ENCODE results near the gene SHISAL2B. TPM values are rescaled to one million over a fixed set of nuclear protein-coding genes. Genes with fewer than 3 reads are reported as not detected.

SHISAL2B gene
- total RNA-seq, 1 donor from 2014 or later = not detected

GRCh38 chr5:64667068-64667467 lies 23.2 kb upstream of the SHISAL2B start:
- Histone ChIP-seq H3K27ac (no peak overlapping the region), H3K36me3 (no peaks in the 10 kb centered on the region), H3K4me1 (no peaks in the 10 kb centered on the region), H3K27me3 (no peaks in the 10 kb centered on the region), H3K9me3 (no peaks in the 10 kb centered on the region), H3K4me3 (no peak overlapping the region)
- intact Hi-C loops (cut with DNase I) = no loop called here
- TF ChIP-seq CTCF (IDR thresholded peaks at IDR 0.05) = no peak
- DNase-seq (ENCODE audit: low spot score in 2 of 2) = no peak

- Histone ChIP-seq H3K36me3 (no peaks in the 10 kb centered on the region), H3K4me3 (no peak overlapping the region), H3K27ac (no peak overlapping the region), H3K9me3 (no peaks in the 10 kb centered on the region), H3K27me3 (no peaks in the 10 kb centered on the region), H3K4me1 (no peaks in the 10 kb centered on the region)
- DNase-seq (ENCODE audit: low spot score in 2 of 2) = no peak
- intact Hi-C loops (cut with DNase I) = no loop called here
- no peak for TF ChIP-seq CTCF (IDR thresholded peaks at IDR 0.05)
Measured at GRCh38 chr5:64670277-64670676, 20.0 kb upstream of the SHISAL2B start.

- Histone ChIP-seq H3K4me1 (no peaks in the 10 kb centered on the region), H3K27ac (no peak overlapping the region), H3K9me3 (no peaks in the 10 kb centered on the region), H3K27me3 (no peaks in the 10 kb centered on the region), H3K4me3 (no peak overlapping the region), H3K36me3 (no peaks in the 10 kb centered on the region)
- intact Hi-C loops (cut with DNase I) = no loop called here
- no peak for TF ChIP-seq CTCF (IDR thresholded peaks at IDR 0.05)
- no peak for DNase-seq (ENCODE audit: low spot score in 2 of 2)
Measured at GRCh38 chr5:64671678-64672077, 18.6 kb upstream of the SHISAL2B start.

GRCh38 chr5:64678374-64678773 lies 11.9 kb upstream of the SHISAL2B start:
- no peaks in the 10 kb centered on the region for H3K27me3 ChIP-seq
- no peaks in the 10 kb centered on the region for H3K4me1 ChIP-seq
- H3K27ac ChIP-seq = no peak overlapping the region
- no peak for DNase-seq (ENCODE audit: low spot score in 2 of 2)
- H3K4me3 ChIP-seq = no peak overlapping the region
- no peaks in the 10 kb centered on the region for H3K36me3 ChIP-seq
- intact Hi-C loops (cut with DNase I) = no loop called here
- H3K9me3 ChIP-seq = no peaks in the 10 kb centered on the region
- no peak for TF ChIP-seq CTCF (IDR thresholded peaks at IDR 0.05)

GRCh38 chr5:64680289-64680688 lies 10.0 kb upstream of the SHISAL2B start:
- intact Hi-C loops (cut with DNase I) = no loop called here
- no peak for DNase-seq (ENCODE audit: low spot score in 2 of 2)
- H3K36me3 ChIP-seq = no peaks in the 10 kb centered on the region
- H3K4me3 ChIP-seq = no peak overlapping the region
- no peaks in the 10 kb centered on the region for H3K9me3 ChIP-seq
- no peaks in the 10 kb centered on the region for H3K27me3 ChIP-seq
- no peak for TF ChIP-seq CTCF (IDR thresholded peaks at IDR 0.05)
- H3K27ac ChIP-seq = no peak overlapping the region
- no peaks in the 10 kb centered on the region for H3K4me1 ChIP-seq

GRCh38 chr5:64682608-64683007 lies 7.7 kb upstream of the SHISAL2B start:
- no peaks in the 10 kb centered on the region for H3K27me3 ChIP-seq
- no peak for TF ChIP-seq CTCF (IDR thresholded peaks at IDR 0.05)
- no peak for DNase-seq (ENCODE audit: low spot score in 2 of 2)
- no peak overlapping the region for H3K4me3 ChIP-seq
- H3K4me1 ChIP-seq = no peaks in the 10 kb centered on the region
- no peaks in the 10 kb centered on the region for H3K36me3 ChIP-seq
- H3K27ac ChIP-seq = no peak overlapping the region
- no peaks in the 10 kb centered on the region for H3K9me3 ChIP-seq
- intact Hi-C loops (cut with DNase I) = no loop called here
